Hepatocyte (in vitro differentiated cells): Measurements from ENCODE around the gene TTC34. TPM values are rescaled to one million over a fixed set of nuclear protein-coding genes. Genes with fewer than 3 reads are reported as not detected.

Experiments
- DNase-seq: peaks from one replicate; pipeline ENCODE4 v3.0.0-alpha.2; 2016; ENCODE audit warnings: low spot score
- H2AFZ ChIP-seq: fragments of 200-600 bp; sonication (generic); 2 replicates; pipeline ENCODE4 v1.6.0; 2016; ENCODE audit warnings: antibody characterized with exemption, mild to moderate bottlenecking
- H3K27ac ChIP-seq: fragments of 200-600 bp; sonication (generic); 2 replicates; pipeline ENCODE4 v1.5.1; 2016; ENCODE audit warnings: mild to moderate bottlenecking
- H3K27me3 ChIP-seq: fragments of 200-600 bp; sonication (generic); 2 replicates; pipeline ENCODE4 v1.6.1; 2016
- H3K36me3 ChIP-seq: fragments of 200-600 bp; sonication (generic); replicated peaks from 2 replicates; pipeline ENCODE4 v1.5.1; 2016; ENCODE audit warnings: low read depth; ENCODE audit not compliant: insufficient read depth
- H3K4me1 ChIP-seq: fragments of 200-600 bp; sonication (generic); 2 replicates; pipeline ENCODE4 v1.5.1; 2016; ENCODE audit warnings: mild to moderate bottlenecking, moderate library complexity; ENCODE audit not compliant: insufficient read depth
- H3K4me2 ChIP-seq: fragments of 200-600 bp; sonication (generic); 2 replicates; pipeline ENCODE4 v1.6.0; 2016
- H3K4me3 ChIP-seq: fragments of 200-600 bp; sonication (generic); 2 replicates; pipeline ENCODE4 v1.5.1; 2016; ENCODE audit warnings: mild to moderate bottlenecking
- H3K79me2 ChIP-seq: fragments of 200-600 bp; sonication (generic); 2 replicates; pipeline ENCODE4 v1.6.0; 2017; ENCODE audit warnings: mild to moderate bottlenecking
- H3K9me2 ChIP-seq: fragments of 200-600 bp; sonication (generic); replicated peaks from 2 replicates; pipeline ENCODE4 v1.6.0; 2017; ENCODE audit warnings: mild to moderate bottlenecking; ENCODE audit not compliant: insufficient read depth
- H3K9me3 ChIP-seq: fragments of 200-600 bp; sonication (generic); 2 replicates; pipeline ENCODE4 v1.5.1; 2016; ENCODE audit warnings: low read depth, mild to moderate bottlenecking
- H4K20me1 ChIP-seq: fragments of 200-600 bp; sonication (generic); 2 replicates; pipeline ENCODE4 v1.6.0; 2016; ENCODE audit warnings: mild to moderate bottlenecking; ENCODE audit not compliant: insufficient read depth, poor library complexity, severe bottlenecking
- EZH2 ChIP-seq: fragments of 200-600 bp; sonication (generic); IDR thresholded peaks from 2 replicates; pipeline ENCODE4 v1.6.1; 2016; ENCODE audit warnings: antibody characterized with exemption, mild to moderate bottlenecking, borderline replicate concordance
- EZH2phosphoT487 ChIP-seq: fragments of 200-600 bp; sonication (generic); IDR thresholded peaks from one replicate; pipeline ENCODE4 v1.6.1; 2018; ENCODE audit warnings: antibody characterized with exemption, mild to moderate bottlenecking, low read depth, moderate library complexity; ENCODE audit not compliant: unreplicated experiment, severe bottlenecking
- WGBS: methylation state at CpG from one replicate; pipeline ENCODE4 v1.1.6; 2016; ENCODE audit warnings: low lambda C conversion rate; ENCODE audit errors: missing lambda C conversion rate; 5-methylcytosine and 5-hydroxymethylcytosine counted together
- polyA plus RNA-seq: library from polyadenylated mRNA; unstranded; fragments of >200 nt; fragmentation: Nextera tagmentation; extraction: Ambion mirVana; gene quantifications from 2 replicates; pipeline ENCODE4 v1.2.1, GENCODE V29; 2016
- total RNA-seq: library from RNA; depleted of rRNA; stranded (reverse); fragments of >200 nt; gene quantifications from 2 replicates; pipeline ENCODE4 v1.2.3, GENCODE V29; 2014
- TF ChIP-seq, protein P1 (sequence below): fragments of 200-600 bp; sonication (generic); IDR thresholded peaks from 2 replicates; pipeline ENCODE4 v1.5.1; 2016; ENCODE audit warnings: antibody characterized with exemption, mild to moderate bottlenecking; ENCODE audit not compliant: poor library complexity

Gene TTC34
- total and polyA plus RNA-seq, 2 experiments from 2014 or later: 0.13 to 0.33 TPM

DNA sequence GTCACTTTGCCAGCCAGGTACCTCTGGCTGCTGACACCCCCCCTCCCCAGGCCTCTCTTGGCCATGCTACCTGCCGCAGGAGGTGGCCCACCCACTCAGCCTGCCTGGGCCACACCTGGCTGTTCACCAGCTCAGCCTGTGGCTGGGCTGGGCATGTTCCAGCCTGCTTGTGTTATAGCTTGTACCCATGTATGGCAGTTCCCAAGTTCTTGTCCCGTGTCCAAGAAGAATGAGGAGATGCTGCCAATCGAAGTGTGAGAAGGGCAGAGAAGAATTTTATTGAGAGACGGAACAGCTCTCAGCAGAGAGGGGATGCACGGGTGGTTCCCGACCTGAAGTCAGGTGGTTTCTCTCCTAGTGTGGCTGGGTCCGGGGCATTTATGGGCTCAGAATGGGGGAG lies 164.8 kb downstream of the TTC34 start:
- peak; percentile 19 for DNase-seq

GRCh38 chr1:2635361-2636010 lies 166.0 kb downstream of the TTC34 start:
- DNase-seq: no peak
- H3K27me3 ChIP-seq: peaks cover 3% of the 10 kb centered on the region
- no peak overlapping the region for H3K27ac ChIP-seq
- H3K4me2 ChIP-seq: no peak overlapping the region
- H3K4me1 ChIP-seq: peaks cover 18% of the 10 kb centered on the region
- no peak overlapping the region for H3K4me3 ChIP-seq
- no peaks in the 10 kb centered on the region for H3K9me3 ChIP-seq
- no peaks in the 10 kb centered on the region for H3K79me2 ChIP-seq
- TF ChIP-seq EZH2 (no peak), EZH2phosphoT487 (no peak)
- TF ChIP-seq, protein P1, sequence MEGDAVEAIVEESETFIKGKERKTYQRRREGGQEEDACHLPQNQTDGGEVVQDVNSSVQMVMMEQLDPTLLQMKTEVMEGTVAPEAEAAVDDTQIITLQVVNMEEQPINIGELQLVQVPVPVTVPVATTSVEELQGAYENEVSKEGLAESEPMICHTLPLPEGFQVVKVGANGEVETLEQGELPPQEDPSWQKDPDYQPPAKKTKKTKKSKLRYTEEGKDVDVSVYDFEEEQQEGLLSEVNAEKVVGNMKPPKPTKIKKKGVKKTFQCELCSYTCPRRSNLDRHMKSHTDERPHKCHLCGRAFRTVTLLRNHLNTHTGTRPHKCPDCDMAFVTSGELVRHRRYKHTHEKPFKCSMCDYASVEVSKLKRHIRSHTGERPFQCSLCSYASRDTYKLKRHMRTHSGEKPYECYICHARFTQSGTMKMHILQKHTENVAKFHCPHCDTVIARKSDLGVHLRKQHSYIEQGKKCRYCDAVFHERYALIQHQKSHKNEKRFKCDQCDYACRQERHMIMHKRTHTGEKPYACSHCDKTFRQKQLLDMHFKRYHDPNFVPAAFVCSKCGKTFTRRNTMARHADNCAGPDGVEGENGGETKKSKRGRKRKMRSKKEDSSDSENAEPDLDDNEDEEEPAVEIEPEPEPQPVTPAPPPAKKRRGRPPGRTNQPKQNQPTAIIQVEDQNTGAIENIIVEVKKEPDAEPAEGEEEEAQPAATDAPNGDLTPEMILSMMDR: no peak
- H3K36me3 ChIP-seq: no peaks in the 10 kb centered on the region
- no peaks in the 10 kb centered on the region for H3K9me2 ChIP-seq
- 77% methylated on average over 10 of the region's 10 CpGs for WGBS
- H2AFZ ChIP-seq: no peak overlapping the region
- no peaks in the 10 kb centered on the region for H4K20me1 ChIP-seq

More for the DNA sequence above, 164.8 kb downstream of the TTC34 start:
- peaks cover 3% of the 10 kb centered on the region for H3K27me3 ChIP-seq
- H3K79me2 ChIP-seq: peaks cover 5% of the 10 kb centered on the region
- H3K4me3 ChIP-seq: no peak overlapping the region
- no peak overlapping the region for H3K27ac ChIP-seq
- no peaks in the 10 kb centered on the region for H3K9me3 ChIP-seq
- H4K20me1 ChIP-seq: no peaks in the 10 kb centered on the region
- H3K9me2 ChIP-seq: no peaks in the 10 kb centered on the region
- no peak overlapping the region for H2AFZ ChIP-seq
- TF ChIP-seq, protein P1: no peak
- TF ChIP-seq EZH2 (no peak), EZH2phosphoT487 (no peak)
- H3K36me3 ChIP-seq: no peaks in the 10 kb centered on the region
- H3K4me2 ChIP-seq: no peak overlapping the region
- 51% methylated on average over 7 of the region's 7 CpGs for WGBS
- H3K4me1 ChIP-seq: peaks cover 22% of the 10 kb centered on the region

- 78% methylated on average over 8 of the region's 8 CpGs for WGBS
Measured at GRCh38 chr1:2633936-2634491, 167.5 kb downstream of the TTC34 start.

More at GRCh38 chr1:2633936-2634491, 167.5 kb downstream of the TTC34 start:
- no peak for DNase-seq
- H3K4me3 ChIP-seq: no peak overlapping the region
- TF ChIP-seq, protein P1: no peak
- TF ChIP-seq EZH2: no peak
- H3K4me1 ChIP-seq: peaks cover 18% of the 10 kb centered on the region
- no peaks in the 10 kb centered on the region for H3K9me3 ChIP-seq
- H3K4me2 ChIP-seq: no peak overlapping the region
- no peaks in the 10 kb centered on the region for H3K9me2 ChIP-seq
- H3K36me3 ChIP-seq: no peaks in the 10 kb centered on the region
- H3K27me3 ChIP-seq: peaks cover 15% of the 10 kb centered on the region
- no peaks in the 10 kb centered on the region for H3K79me2 ChIP-seq
- no peak overlapping the region for H2AFZ ChIP-seq
- no peaks in the 10 kb centered on the region for H4K20me1 ChIP-seq
- H3K27ac ChIP-seq: no peak overlapping the region
